Measurements from ENCODE around the gene KCND2.

Gene KCND2

DNA sequence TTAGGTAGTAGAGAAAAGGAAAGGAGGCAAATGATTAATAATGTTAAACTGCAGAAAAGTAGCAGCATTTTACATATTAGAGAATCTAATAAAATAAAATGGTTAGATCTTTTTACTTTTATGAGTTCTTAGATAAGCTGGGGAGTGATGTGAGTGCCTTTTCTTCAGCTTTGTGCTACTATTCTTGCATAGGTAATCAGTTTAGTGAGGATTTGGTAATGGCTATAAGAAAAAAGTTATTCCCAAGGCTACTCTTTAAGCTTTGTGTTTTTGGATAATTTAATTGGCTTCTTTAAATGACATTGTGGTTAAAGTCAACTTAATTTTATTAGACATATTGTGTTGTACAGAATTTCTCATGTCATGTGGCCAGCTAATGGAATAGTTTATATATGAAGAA is 3.7 kb downstream of the KCND2 start:
- no peak overlapping the region for H3K4me3 ChIP-seq (ENCODE audit: low read depth, low read length)
- TF ChIP-seq, protein P1, sequence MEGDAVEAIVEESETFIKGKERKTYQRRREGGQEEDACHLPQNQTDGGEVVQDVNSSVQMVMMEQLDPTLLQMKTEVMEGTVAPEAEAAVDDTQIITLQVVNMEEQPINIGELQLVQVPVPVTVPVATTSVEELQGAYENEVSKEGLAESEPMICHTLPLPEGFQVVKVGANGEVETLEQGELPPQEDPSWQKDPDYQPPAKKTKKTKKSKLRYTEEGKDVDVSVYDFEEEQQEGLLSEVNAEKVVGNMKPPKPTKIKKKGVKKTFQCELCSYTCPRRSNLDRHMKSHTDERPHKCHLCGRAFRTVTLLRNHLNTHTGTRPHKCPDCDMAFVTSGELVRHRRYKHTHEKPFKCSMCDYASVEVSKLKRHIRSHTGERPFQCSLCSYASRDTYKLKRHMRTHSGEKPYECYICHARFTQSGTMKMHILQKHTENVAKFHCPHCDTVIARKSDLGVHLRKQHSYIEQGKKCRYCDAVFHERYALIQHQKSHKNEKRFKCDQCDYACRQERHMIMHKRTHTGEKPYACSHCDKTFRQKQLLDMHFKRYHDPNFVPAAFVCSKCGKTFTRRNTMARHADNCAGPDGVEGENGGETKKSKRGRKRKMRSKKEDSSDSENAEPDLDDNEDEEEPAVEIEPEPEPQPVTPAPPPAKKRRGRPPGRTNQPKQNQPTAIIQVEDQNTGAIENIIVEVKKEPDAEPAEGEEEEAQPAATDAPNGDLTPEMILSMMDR (IDR thresholded peaks at IDR 0.05; ENCODE audit: low read depth, low read length), result no peak

DNA sequence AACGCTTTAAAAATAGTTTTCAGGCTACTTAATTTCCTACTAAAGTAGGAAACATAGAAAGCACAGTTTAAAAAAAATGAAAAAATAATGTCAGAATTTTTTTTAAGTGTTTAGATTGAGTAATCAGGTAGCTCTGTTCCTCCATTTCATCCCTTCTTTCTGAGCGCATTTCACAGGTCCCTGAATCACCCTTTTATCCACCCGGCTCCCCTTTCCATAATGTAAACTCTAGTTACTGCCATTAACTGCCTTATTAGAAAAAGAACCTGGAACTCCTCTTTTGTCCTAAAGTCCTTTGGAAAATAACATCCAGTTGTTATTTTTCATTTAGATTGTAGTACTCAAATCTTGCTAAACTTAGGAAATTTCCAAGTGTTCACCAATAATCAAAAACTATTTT is 5.8 kb downstream of the KCND2 start:
- no peak overlapping the region for H3K4me3 ChIP-seq (ENCODE audit: low read depth, low read length)
- TF ChIP-seq, protein P1 (IDR thresholded peaks at IDR 0.05; ENCODE audit: low read depth, low read length), result no peak

DNA sequence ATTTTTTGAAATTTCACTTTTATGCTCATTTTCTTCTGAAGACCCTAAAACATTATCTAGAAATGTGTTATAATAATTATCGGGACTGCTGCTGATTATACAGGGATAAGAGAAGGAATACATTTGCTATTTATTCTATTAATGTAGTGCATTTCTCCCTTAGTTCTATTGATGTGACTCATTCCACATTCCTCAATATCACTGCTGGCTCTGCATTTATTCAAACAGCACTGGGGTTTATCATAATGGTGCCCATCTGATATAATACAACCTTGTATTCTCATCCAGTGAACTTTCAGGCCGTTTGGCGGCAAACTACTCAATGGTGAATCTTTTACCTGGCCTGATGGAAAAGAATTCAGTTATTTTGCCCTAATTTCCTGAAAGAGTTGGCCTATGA is 7.8 kb downstream of the KCND2 start:
- TF ChIP-seq, protein P1 (IDR thresholded peaks at IDR 0.05; ENCODE audit: low read depth, low read length), result no peak
- no peak overlapping the region for H3K4me3 ChIP-seq (ENCODE audit: low read depth, low read length)

DNA sequence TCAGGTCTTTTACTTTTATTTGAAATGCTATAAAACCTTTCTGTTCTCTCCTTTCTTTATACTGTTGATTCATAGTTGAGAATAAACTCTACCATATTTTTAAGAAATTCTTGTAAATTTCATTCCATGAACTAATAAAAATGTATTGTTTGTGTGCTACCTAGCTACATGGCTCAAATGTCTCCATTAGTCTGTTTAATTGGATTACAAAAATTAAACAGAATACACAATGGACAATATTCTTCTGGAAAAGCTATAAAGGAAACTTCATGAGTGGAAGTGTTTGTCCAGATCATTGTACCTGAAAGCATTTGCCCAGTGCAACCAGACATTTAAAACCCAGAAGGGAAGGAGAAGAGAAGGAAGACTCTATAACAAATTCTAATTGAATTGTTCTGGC is 20.1 kb downstream of the KCND2 start:
- no peak overlapping the region for H3K4me3 ChIP-seq (ENCODE audit: low read depth, low read length)
- TF ChIP-seq, protein P1 (IDR thresholded peaks at IDR 0.05; ENCODE audit: low read depth, low read length), result no peak

DNA sequence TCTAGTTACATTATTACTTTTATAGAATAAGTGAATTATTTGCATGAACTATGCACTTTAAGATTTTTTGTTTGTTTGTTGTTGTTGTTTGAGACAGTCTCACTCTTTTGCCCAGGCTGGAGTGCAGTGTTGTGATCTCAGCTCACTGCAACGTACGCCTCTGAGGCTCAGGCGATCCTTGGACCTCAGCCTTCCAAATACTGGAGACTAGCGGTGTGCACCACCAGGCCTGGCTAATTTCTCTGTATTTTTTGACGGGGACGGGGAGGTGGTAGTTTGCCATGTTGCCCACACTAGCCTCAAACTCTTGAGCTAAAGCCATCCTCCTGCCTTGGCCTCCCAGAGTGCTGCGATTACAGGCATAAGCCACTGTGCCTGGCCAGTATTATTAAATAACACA is 29.2 kb downstream of the KCND2 start:
- TF ChIP-seq, protein P1 (IDR thresholded peaks at IDR 0.05; ENCODE audit: low read depth, low read length), result no peak

DNA sequence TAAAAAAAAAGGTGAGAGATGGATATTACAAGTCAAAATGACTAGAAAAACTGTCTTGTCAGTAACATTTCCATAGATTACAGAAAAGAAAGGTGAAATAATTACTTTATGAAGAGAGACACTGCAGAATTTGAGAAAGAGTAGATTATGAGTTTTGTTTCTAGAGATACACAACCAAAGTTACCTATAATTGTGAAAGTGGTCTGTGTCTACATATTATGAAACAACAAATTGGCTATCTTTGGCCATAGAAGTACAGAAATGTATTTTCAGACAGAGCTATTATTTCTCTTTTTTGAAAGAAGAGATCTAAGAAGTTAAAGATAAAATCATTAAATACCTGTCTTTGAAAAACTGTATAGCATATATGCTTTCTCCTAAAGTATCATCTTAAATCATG is 30.1 kb downstream of the KCND2 start:
- TF ChIP-seq, protein P1 (IDR thresholded peaks at IDR 0.05; ENCODE audit: low read depth, low read length), result no peak
- H3K4me3 ChIP-seq (ENCODE audit: low read depth, low read length), result no peak overlapping the region

More for the DNA sequence above, 29.2 kb downstream of the KCND2 start:
- no peak overlapping the region for H3K4me3 ChIP-seq (ENCODE audit: low read depth, low read length)

DNA sequence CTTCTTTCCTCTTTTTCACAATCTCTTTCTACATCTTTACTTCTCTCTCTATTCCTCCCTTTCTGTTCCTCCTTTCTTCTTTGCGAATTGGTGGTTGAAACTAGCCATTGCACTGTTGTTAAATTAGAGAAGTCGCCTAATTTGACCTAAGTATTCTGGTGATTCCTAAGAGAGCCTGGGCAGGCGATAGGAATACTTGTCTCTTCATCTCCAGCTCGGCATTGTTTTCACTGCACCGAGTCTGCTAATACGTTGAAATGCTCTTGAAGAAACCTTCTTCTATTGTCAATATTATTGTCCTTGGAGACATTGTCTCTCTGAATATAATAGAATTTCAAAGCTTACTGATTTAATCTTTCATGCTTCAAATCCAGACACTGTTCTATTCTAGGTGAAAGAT is 31.7 kb downstream of the KCND2 start:
- TF ChIP-seq, protein P1 (IDR thresholded peaks at IDR 0.05; ENCODE audit: low read depth, low read length), result no peak
- no peak overlapping the region for H3K4me3 ChIP-seq (ENCODE audit: low read depth, low read length)
